Ectodermal cell (in vitro differentiated cells): ENCODE results near the gene HOXD9.

ENCODE experiments used
- H3K27ac ChIP-seq: 2 replicates; pipeline ENCODE4 v1.7.0; 2013; ENCODE audit warnings: mild to moderate bottlenecking, low read depth, low read length; ENCODE audit not compliant: insufficient read depth, poor library complexity, severe bottlenecking
- H3K27me3 ChIP-seq: 2 replicates; pipeline ENCODE4 v1.7.0; 2013; ENCODE audit warnings: mild to moderate bottlenecking, low read length; ENCODE audit not compliant: insufficient read depth, control insufficient read depth, poor library complexity, severe bottlenecking
- H3K36me3 ChIP-seq: one replicate; pipeline ENCODE4 v1.7.0; 2013; ENCODE audit warnings: low read length; ENCODE audit not compliant: control insufficient read depth, insufficient read depth
- H3K4me1 ChIP-seq: one replicate; pipeline ENCODE4 v1.7.0; 2013; ENCODE audit warnings: low read length; ENCODE audit not compliant: control insufficient read depth, insufficient read depth
- H3K4me3 ChIP-seq: 2 replicates; pipeline ENCODE4 v1.7.0; 2013; ENCODE audit warnings: low read depth, low read length, control low read depth; ENCODE audit not compliant: insufficient read depth
- H3K9me3 ChIP-seq: 2 replicates; pipeline ENCODE4 v1.7.0; 2013; ENCODE audit warnings: mild to moderate bottlenecking, low read length, moderate library complexity; ENCODE audit not compliant: control insufficient read depth
- WGBS, 2 experiments: methylation state at CpG; one replicate each; pipeline ENCODE4 v1.1.7; 2013; ENCODE audit warnings: missing lambda C conversion rate in 2 of 2; 5-methylcytosine and 5-hydroxymethylcytosine counted together

The HOXD9 gene

DNA sequence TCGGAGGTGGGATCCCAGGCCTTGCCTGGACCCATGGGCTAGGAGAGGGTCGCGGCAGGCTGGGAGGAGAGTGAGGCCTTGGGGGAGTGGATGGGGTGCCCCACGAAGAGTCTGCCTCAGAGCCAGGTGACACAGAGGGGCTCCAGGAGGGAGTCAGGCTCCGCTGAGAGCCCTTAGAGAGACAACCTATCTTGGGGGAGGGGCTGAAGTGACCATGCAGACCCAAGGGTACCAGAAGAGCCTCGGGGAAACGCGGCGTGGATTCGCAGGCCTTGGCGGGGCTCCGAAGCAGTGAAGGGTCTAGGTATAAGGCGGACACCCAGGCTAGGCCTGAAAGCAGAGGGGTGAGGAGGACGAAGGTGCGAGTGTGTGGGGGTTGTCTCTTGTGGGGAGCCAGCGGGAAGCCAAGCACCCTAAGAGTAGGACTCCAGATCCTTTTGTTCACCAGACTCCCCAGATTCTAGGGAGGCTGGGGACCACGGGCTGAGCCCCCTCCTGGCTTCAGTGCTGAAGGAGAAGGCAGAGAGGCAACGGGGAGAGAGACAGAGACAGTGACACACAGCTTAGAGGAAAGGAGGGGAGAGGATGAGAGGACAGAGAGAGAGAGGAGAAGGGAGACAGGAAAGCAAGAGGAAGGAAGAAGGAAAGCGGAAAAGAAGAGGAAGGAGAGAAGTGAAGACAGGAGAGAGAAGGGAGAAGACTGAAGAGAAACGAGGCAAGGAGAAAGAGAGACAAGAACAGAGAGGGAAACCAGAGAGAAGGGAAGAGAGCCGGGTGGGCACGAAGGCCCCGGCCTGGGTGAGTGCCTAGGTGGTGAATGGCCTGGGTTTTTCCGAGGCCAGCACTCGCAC is 16.6 kb upstream of the HOXD9 start:
- Histone ChIP-seq H3K27ac (no peak overlapping the region), H3K36me3 (no peaks in the 10 kb centered on the region), H3K4me1 (no peaks in the 10 kb centered on the region), H3K4me3 (no peak overlapping the region), H3K9me3 (no peaks in the 10 kb centered on the region), H3K27me3 (peaks cover 100% of the 10 kb centered on the region)
- WGBS, 2 experiments = 3 to 4% methylated on average over 25 of the region's 25 CpGs

DNA sequence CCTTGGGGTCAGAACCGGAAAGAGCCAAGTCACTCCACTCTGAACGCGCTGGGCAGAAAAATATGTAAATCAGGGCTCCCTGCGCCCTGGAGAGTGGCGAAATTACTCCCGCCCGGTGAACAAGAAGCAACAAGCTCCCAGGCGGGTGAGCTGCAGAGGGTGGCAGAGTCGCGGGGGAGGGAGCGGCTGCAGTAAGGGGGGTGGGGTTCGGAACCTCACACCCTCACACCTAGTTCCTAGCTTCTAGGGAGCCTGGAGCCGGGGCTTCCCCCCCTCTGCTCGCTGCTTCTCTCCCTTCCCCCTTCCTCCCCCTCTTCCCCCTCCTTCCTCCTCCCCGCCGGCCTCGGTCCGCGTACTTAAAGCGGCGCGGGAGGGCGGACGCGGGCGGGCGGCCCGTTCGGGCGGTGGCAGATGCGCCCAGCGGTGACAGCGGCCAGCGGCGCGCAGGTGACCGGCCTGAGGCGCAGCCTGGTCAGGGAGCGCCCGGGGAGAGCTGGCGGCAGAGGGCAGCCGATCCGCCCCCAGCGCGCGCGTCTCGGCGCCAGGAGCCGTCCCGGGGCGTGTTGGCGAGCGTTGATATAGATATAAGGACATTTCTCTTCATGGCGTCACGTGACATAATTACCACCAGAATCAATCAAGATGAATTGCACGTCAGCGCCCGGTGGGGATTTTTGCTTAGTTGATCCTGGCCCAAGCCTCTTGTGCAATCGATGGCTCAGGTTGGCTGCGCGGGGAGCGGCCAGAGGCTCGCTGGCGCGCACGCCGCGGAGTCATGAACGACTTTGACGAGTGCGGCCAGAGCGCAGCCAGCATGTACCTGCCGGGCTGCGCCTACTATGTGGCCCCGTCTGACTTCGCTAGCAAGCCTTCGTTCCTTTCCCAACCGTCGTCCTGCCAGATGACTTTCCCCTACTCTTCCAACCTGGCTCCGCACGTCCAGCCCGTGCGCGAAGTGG is 15.7 kb upstream of the HOXD9 start, which contains the start of gene HOXD11:
HOXD11 (plus strand) TSS at position 700 of the 959 bp plus-strand sequence; CDS start at position 776, 76 bp downstream.
- Histone ChIP-seq H3K36me3 (no peaks in the 10 kb centered on the region), H3K27me3 (peaks cover 100% of the 10 kb centered on the region), H3K27ac (no peak within 1 kb of the TSS), H3K9me3 (no peaks in the 10 kb centered on the region), H3K4me3 (no peak within 1 kb of the TSS), H3K4me1 (no peaks in the 10 kb centered on the region)
- 1% methylated on average over 85 of the region's 85 CpGs for WGBS, 2 experiments

DNA sequence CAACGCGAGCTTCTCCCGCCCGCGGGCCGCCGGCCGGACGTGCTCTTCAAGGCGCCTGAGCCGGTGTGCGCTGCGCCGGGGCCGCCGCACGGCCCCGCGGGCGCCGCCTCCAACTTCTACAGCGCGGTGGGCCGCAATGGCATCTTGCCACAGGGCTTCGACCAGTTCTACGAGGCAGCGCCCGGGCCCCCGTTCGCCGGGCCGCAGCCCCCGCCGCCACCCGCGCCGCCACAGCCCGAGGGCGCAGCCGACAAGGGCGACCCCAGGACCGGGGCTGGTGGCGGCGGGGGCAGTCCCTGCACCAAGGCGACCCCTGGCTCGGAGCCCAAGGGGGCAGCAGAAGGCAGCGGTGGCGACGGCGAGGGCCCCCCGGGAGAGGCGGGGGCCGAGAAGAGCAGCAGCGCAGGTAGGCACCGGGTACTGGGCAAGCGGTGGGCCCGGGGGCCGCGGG is 14.8 kb upstream of the HOXD9 start:
- Histone ChIP-seq H3K27me3 (peaks cover 100% of the 10 kb centered on the region), H3K36me3 (no peaks in the 10 kb centered on the region), H3K4me1 (no peaks in the 10 kb centered on the region), H3K9me3 (no peaks in the 10 kb centered on the region), H3K27ac (no peak overlapping the region), H3K4me3 (no peak overlapping the region)
- WGBS, 2 experiments = 1 to 2% methylated on average over 58 to 59 of the region's 59 CpGs

GRCh38 chr2:176109192-176109901 is 13.2 kb upstream of the HOXD9 start:
- Histone ChIP-seq H3K27ac (no peak overlapping the region), H3K27me3 (peaks cover 100% of the 10 kb centered on the region), H3K4me1 (no peaks in the 10 kb centered on the region), H3K9me3 (no peaks in the 10 kb centered on the region), H3K36me3 (no peaks in the 10 kb centered on the region), H3K4me3 (no peak overlapping the region)
- 5 to 8% methylated on average over 25 to 26 of the region's 26 CpGs for WGBS, 2 experiments

- peaks cover 100% of the 10 kb centered on the region for H3K27me3 ChIP-seq
- no peak overlapping the region for H3K4me3 ChIP-seq
- no peak overlapping the region for H3K27ac ChIP-seq
- 31 to 33% methylated on average over 4 of the region's 4 CpGs for WGBS, 2 experiments
- no peaks in the 10 kb centered on the region for H3K9me3 ChIP-seq
- H3K4me1 ChIP-seq = no peaks in the 10 kb centered on the region
- H3K36me3 ChIP-seq = no peaks in the 10 kb centered on the region
Observed at GRCh38 chr2:176109946-176110345, 12.6 kb upstream of the HOXD9 start.

- Histone ChIP-seq H3K27ac (no peak overlapping the region), H3K4me3 (no peak overlapping the region), H3K4me1 (no peaks in the 10 kb centered on the region), H3K36me3 (no peaks in the 10 kb centered on the region), H3K9me3 (no peaks in the 10 kb centered on the region), H3K27me3 (peaks cover 100% of the 10 kb centered on the region)
- 30 to 31% methylated on average over 6 to 7 of the region's 7 CpGs for WGBS, 2 experiments
Observed at GRCh38 chr2:176110415-176111308, 11.9 kb upstream of the HOXD9 start.

DNA sequence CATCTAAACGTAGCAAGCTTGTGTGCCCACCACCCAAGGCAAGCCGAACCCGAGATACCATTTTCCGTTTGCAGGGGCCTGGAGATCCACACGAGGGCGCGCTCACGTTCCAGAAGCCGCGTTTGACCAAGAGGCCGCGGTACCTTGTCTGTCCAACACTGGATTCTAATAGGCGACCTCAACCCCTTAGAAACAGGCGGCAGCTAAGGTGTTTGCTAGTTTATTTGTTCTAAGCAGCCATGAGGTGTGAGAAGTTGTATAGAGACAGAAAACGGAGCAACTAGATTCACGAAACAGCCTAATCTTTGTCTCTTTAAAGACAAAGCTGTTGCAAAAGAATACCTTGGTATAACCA is 11.2 kb upstream of the HOXD9 start:
- H3K27me3 ChIP-seq = peaks cover 100% of the 10 kb centered on the region
- no peaks in the 10 kb centered on the region for H3K9me3 ChIP-seq
- 1 to 3% methylated on average over 16 of the region's 16 CpGs for WGBS, 2 experiments
- no peaks in the 10 kb centered on the region for H3K4me1 ChIP-seq
- H3K36me3 ChIP-seq = no peaks in the 10 kb centered on the region
- H3K4me3 ChIP-seq = no peak overlapping the region
- no peak overlapping the region for H3K27ac ChIP-seq

DNA sequence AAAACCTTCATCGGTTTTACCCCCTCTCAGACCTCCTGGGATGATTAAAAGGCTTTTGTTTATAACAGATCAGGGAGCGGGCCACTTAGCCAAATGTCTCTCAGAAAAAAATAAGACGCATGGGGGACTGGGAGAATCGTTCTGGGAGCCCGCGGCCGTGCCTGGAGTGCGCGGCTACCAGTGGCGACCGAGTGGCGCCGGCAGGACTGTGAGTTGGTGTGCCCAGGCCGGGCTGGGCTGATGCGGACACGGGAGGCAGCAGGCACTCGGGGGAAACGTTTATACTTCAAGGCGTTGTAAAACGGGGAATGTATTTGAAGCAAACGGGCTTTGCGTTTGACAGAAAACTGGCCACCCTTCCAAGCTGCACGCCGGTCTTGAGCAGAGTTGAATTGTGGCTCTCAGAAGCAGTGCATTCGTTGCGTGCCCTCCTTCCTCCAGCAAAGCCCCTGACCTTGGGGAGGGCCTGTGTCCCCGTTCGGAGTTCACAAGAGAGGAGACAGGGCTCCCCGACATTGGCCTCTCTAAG is 10.6 kb upstream of the HOXD9 start:
- H3K4me3 ChIP-seq = no peak overlapping the region
- no peaks in the 10 kb centered on the region for H3K9me3 ChIP-seq
- peaks cover 100% of the 10 kb centered on the region for H3K27me3 ChIP-seq
- 4 to 7% methylated on average over 28 to 29 of the region's 29 CpGs for WGBS, 2 experiments
- no peaks in the 10 kb centered on the region for H3K4me1 ChIP-seq
- no peaks in the 10 kb centered on the region for H3K36me3 ChIP-seq
- H3K27ac ChIP-seq = no peak overlapping the region
